HCT116 (cell line): ENCODE measurements around the gene FGF6.

Experiments
- CTCF ChIP-seq, 3 experiments: fragments of 200-600 bp in 1 of 3; sonication (generic) in 1 of 3; IDR thresholded peaks in 2 of 3; conservative IDR thresholded peaks in 1 of 3; 2 replicates each; pipeline ENCODE4 v1.5.1; 2012 to 2017; ENCODE audit warnings: low read depth in 2 of 3, low read length in 2 of 3, antibody characterized with exemption in 1 of 3, borderline replicate concordance in 1 of 3, control low read depth in 1 of 3, mild to moderate bottlenecking in 1 of 3, mixed read lengths in 1 of 3, mixed run types in 1 of 3, moderate library complexity in 1 of 3; ENCODE audit not compliant: insufficient read depth in 1 of 3
- EGR1 ChIP-seq: IDR thresholded peaks from 2 replicates; pipeline ENCODE4 v1.6.1; 2012; ENCODE audit warnings: low read depth
- EZH2 ChIP-seq: fragments of 200-600 bp; sonication (generic); IDR thresholded peaks from 2 replicates; pipeline ENCODE4 v1.6.1; 2017; ENCODE audit warnings: antibody characterized with exemption, mixed run types

- TF ChIP-seq CTCF (IDR thresholded peaks at IDR 0.05 in 2 of 3, conservative IDR thresholded peaks at IDR 0.05 in 1 of 3; ENCODE audit: borderline replicate concordance in 1 of 3, insufficient read depth in 1 of 3, low read depth in 2 of 3, low read length in 2 of 3) (no peak), EZH2 (no peak), EGR1 (no peak)
These were observed 1.5 kb upstream of the FGF6 start for GRCh38 chr12:4447151-4447550.
